Psoas muscle (tissue), 8 donors: Measurements from ENCODE around the gene WASF3. TPM values are rescaled to one million over a fixed set of nuclear protein-coding genes. Genes with fewer than 3 reads are reported as not detected.

Experiments
- ATAC-seq, 4 donors: fragments of 200-7000 bp; cut with Tn5 transposase; one replicate each; pipeline ENCODE4 v1.9.1; 2020; ENCODE audit warnings: moderate library complexity in 3 of 4, mild to moderate bottlenecking in 2 of 4
- DNase-seq, 2 donors: peaks; one replicate each; pipeline ENCODE4 v3.0.0-alpha.2; 2020
- H3K27ac ChIP-seq: fragments of 200-600 bp; one replicate; pipeline ENCODE4 v1.8.0; 2022
- H3K27me3 ChIP-seq, 3 donors: fragments of 200-600 bp in 1 of 3; one replicate each; pipeline versions ENCODE4 v1.6.1 to v1.8.0; 2013 to 2022; ENCODE audit warnings: low read length in 2 of 3, mild to moderate bottlenecking in 2 of 3, moderate library complexity in 1 of 3; ENCODE audit not compliant: insufficient read depth in 3 of 3
- H3K36me3 ChIP-seq, 2 donors: fragments of 200-600 bp in 1 of 2; one replicate each; pipeline versions ENCODE4 v1.6.1 to v1.8.0; 2013 to 2022; ENCODE audit warnings: low read depth in 1 of 2, mild to moderate bottlenecking in 1 of 2, moderate library complexity in 1 of 2; ENCODE audit not compliant: insufficient read depth in 1 of 2
- H3K4me1 ChIP-seq: fragments of 200-600 bp; one replicate; pipeline ENCODE4 v1.8.0; 2022
- H3K4me3 ChIP-seq: fragments of 200-600 bp; one replicate; pipeline ENCODE4 v1.8.0; 2022; ENCODE audit warnings: mild to moderate bottlenecking
- H3K9me3 ChIP-seq: fragments of 200-600 bp; one replicate; pipeline ENCODE4 v1.8.0; 2022
- CTCF ChIP-seq: fragments of 200-600 bp; IDR thresholded peaks from one replicate; pipeline ENCODE4 v1.8.0; 2022; ENCODE audit warnings: antibody characterized with exemption
- WGBS, 3 donors: extraction: QIAGEN DNeasy Blood & Tissue Kit; methylation state at CpG; one replicate each; pipeline versions ENCODE4 v1.1.6 to v1.1.7; 2013; 5-methylcytosine and 5-hydroxymethylcytosine counted together
- intact Hi-C, 2 donors: fragments of 100-400 bp; cut with DNase I; formaldehyde crosslinking; loops; one replicate each; pipeline versions ENCODE4 v1.11.0 to v1.14.2; 2022
- polyA plus RNA-seq, 3 donors: library from polyadenylated mRNA; stranded (reverse); fragments of 200-250 nt; gene quantifications; one replicate each; pipeline ENCODE4 v1.2.3, GENCODE V29; 2013
- total RNA-seq, 4 donors: library from RNA; stranded (reverse); fragmentation: NEBNext Ultra II Directional in 2 of 4; extraction: Animal tissue kit (Norgen Biotek cat#: 25700) in 2 of 4; gene quantifications; one replicate each; pipeline versions ENCODE4 v1.2.1 to v1.2.4, GENCODE V29; 2021 to 2023
- donor health status: healthy with polysubstance abuse.
- donor health status: DM: no; HTN: no; CAD: no; lungs with moderate emphysema.
- donor health status: Bipolar disorder and iron deficiency.
- donor health status: healthy.
- donor health status: DM: yes; HTN: yes; CAD: no.
- donor health status: DM: no; HTN: no; CAD: no.
- donor health status: DM: no; HTN: no; CAD: no.
- donor health status: DM: yes; HTN: yes; CAD: no.

Gene WASF3
- total and polyA plus RNA-seq, 7 donors, result 2.5 to 9.7 (median 6.8) TPM

GRCh38 chr13:26735677-26736076 is 178.2 kb downstream of the WASF3 start:
- Histone ChIP-seq H3K36me3 (no peaks in the 10 kb centered on the region), H3K4me3 (no peak overlapping the region), H3K27ac (no peak overlapping the region), H3K4me1 (no peaks in the 10 kb centered on the region), H3K9me3 (no peaks in the 10 kb centered on the region), H3K27me3 (no peaks in the 10 kb centered on the region)
- intact Hi-C loops, result no loop called here
- no peak for ATAC-seq
- TF ChIP-seq CTCF, result no peak
- DNase-seq, result no peak
- WGBS, 3 donors, result 71 to 72% (median 72%) methylated on average over 9 of the region's 9 CpGs

Other genes starting within 250 kb of the WASF3 start
- gene GPR12, start 203.1 kb downstream of the WASF3 start, total RNA-seq, result under 1 TPM in 2 of 4 donors, not detected in 2; 0.10 to 0.17 TPM
- under 1 TPM; 0.01 to 0.08 (median 0.04) TPM for gene GPR12, start 203.1 kb downstream of the WASF3 start, polyA plus RNA-seq